Esophagus (tissue), 2 donors: ENCODE data around the gene GLP1R. TPM values are rescaled to one million over a fixed set of nuclear protein-coding genes. Genes with fewer than 3 reads are reported as not detected.

ENCODE experiments used
- H3K27ac ChIP-seq, 2 donors: one replicate each; pipeline ENCODE4 v1.5.1; 2013; ENCODE audit warnings: low read depth in 2 of 2, mild to moderate bottlenecking in 2 of 2, inconsistent platforms in 1 of 2, low read length in 1 of 2, moderate library complexity in 1 of 2
- H3K27me3 ChIP-seq, 2 donors: one replicate each; pipeline ENCODE4 v1.6.1; 2013; ENCODE audit warnings: low read length in 2 of 2, control low read depth in 1 of 2, mild to moderate bottlenecking in 1 of 2; ENCODE audit not compliant: insufficient read depth in 2 of 2, control insufficient read depth in 1 of 2
- H3K36me3 ChIP-seq, 2 donors: one replicate each; pipeline ENCODE4 v1.6.1; 2013; ENCODE audit warnings: low read length in 1 of 2; ENCODE audit not compliant: control insufficient read depth in 2 of 2, insufficient read depth in 2 of 2
- H3K4me1 ChIP-seq, 2 donors: one replicate each; pipeline ENCODE4 v1.6.1; 2013; ENCODE audit warnings: low read length in 1 of 2; ENCODE audit not compliant: control insufficient read depth in 2 of 2, insufficient read depth in 2 of 2
- H3K4me3 ChIP-seq, 2 donors: one replicate each; pipeline ENCODE4 v1.5.1; 2013; ENCODE audit warnings: low read length in 2 of 2, mild to moderate bottlenecking in 2 of 2, low read depth in 1 of 2, moderate library complexity in 1 of 2
- H3K9me3 ChIP-seq, 2 donors: one replicate each; pipeline ENCODE4 v1.6.1; 2013; ENCODE audit warnings: mild to moderate bottlenecking in 2 of 2, low read depth in 1 of 2, low read length in 1 of 2, moderate library complexity in 1 of 2; ENCODE audit not compliant: control insufficient read depth in 2 of 2, insufficient read depth in 1 of 2
- WGBS, 2 donors: extraction: QIAGEN DNeasy Blood & Tissue Kit; methylation state at CpG; one replicate each; pipeline ENCODE4 v1.1.7; 2013; 5-methylcytosine and 5-hydroxymethylcytosine counted together
- polyA plus RNA-seq, 2 donors: library from polyadenylated mRNA; stranded (reverse); fragments of 200-250 nt; gene quantifications; one replicate each; pipeline ENCODE4 v1.2.3, GENCODE V29; 2013
- donor health status: healthy with polysubstance abuse.
- donor health status: Bipolar disorder and iron deficiency.

Gene GLP1R
- polyA plus RNA-seq, 2 donors: not detected

- Histone ChIP-seq H3K36me3 (peaks cover 0 to 7% of the 10 kb centered on the region in 2 donors), H3K27ac (no peak overlapping the region)
Measured at GRCh38 chr6:39108041-39108839, 59.7 kb downstream of the GLP1R start.

GRCh38 chr6:39111280-39111679 lies 62.7 kb downstream of the GLP1R start:
- no peak overlapping the region for H3K27ac ChIP-seq
- H3K36me3 ChIP-seq: peaks cover 0 to 3% of the 10 kb centered on the region in 2 donors
- no peaks in the 10 kb centered on the region for H3K9me3 ChIP-seq
- H3K4me3 ChIP-seq: no peak overlapping the region
- H3K27me3 ChIP-seq: no peaks in the 10 kb centered on the region
- WGBS, 2 donors: 75 to 79% methylated on average over 5 of the region's 5 CpGs
- peaks cover 0 to 3% of the 10 kb centered on the region in 2 donors for H3K4me1 ChIP-seq

More at GRCh38 chr6:39108041-39108839, 59.7 kb downstream of the GLP1R start:
- 87 to 94% methylated on average over 7 of the region's 7 CpGs for WGBS, 2 donors
- H3K9me3 ChIP-seq: no peaks in the 10 kb centered on the region
- H3K4me1 ChIP-seq: no peaks in the 10 kb centered on the region
- H3K27me3 ChIP-seq: no peaks in the 10 kb centered on the region
- no peak overlapping the region for H3K4me3 ChIP-seq

GRCh38 chr6:39113788-39114187 lies 65.2 kb downstream of the GLP1R start:
- H3K36me3 ChIP-seq: peaks cover 0 to 3% of the 10 kb centered on the region in 2 donors
- H3K27ac ChIP-seq: no peak overlapping the region
- peaks cover 0 to 3% of the 10 kb centered on the region in 2 donors for H3K4me1 ChIP-seq
- no peaks in the 10 kb centered on the region for H3K9me3 ChIP-seq
- peak overlapping the region in 1 of 2 donors; percentile 53 for H3K4me3 ChIP-seq
- 80 to 96% methylated on average over 1 of the region's 1 CpG for WGBS, 2 donors
- no peaks in the 10 kb centered on the region for H3K27me3 ChIP-seq

- WGBS, 2 donors: 1 to 2% methylated on average over 11 of the region's 11 CpGs
- Histone ChIP-seq H3K27ac (peak overlapping the region; percentile 95 to 99), H3K36me3 (no peaks in the 10 kb centered on the region), H3K4me3 (peak overlapping the region; percentile 53 to 68), H3K4me1 (peaks cover 0 to 3% of the 10 kb centered on the region in 2 donors), H3K9me3 (no peaks in the 10 kb centered on the region), H3K27me3 (no peaks in the 10 kb centered on the region)
Measured at GRCh38 chr6:39114388-39114703, 65.8 kb downstream of the GLP1R start.

- Histone ChIP-seq H3K27me3 (no peaks in the 10 kb centered on the region), H3K4me3 (peak within 1 kb of the TSS; percentile 53 to 68), H3K27ac (peak within 1 kb of the TSS; percentile 95 to 99), H3K9me3 (no peaks in the 10 kb centered on the region), H3K36me3 (no peaks in the 10 kb centered on the region), H3K4me1 (peaks cover 0 to 3% of the 10 kb centered on the region in 2 donors)
- 1% methylated on average over 67 to 68 of the region's 68 CpGs for WGBS, 2 donors
Measured at GRCh38 chr6:39114704-39115599, 66.4 kb downstream of the GLP1R start, which contains the start of gene SAYSD1. SAYSD1 (minus strand) TSS chr6:39115186; CDS start chr6:39115089, 97 bp downstream.

GRCh38 chr6:39118921-39119320 lies 70.3 kb downstream of the GLP1R start:
- Histone ChIP-seq H3K4me1 (peaks cover 0 to 3% of the 10 kb centered on the region in 2 donors), H3K36me3 (no peaks in the 10 kb centered on the region), H3K4me3 (no peak overlapping the region), H3K9me3 (no peaks in the 10 kb centered on the region), H3K27ac (no peak overlapping the region), H3K27me3 (no peaks in the 10 kb centered on the region)
- 93% methylated on average over 4 of the region's 4 CpGs for WGBS, 2 donors

- no peak overlapping the region for H3K4me3 ChIP-seq
- no peaks in the 10 kb centered on the region for H3K9me3 ChIP-seq
- no peak overlapping the region for H3K27ac ChIP-seq
- no peaks in the 10 kb centered on the region for H3K36me3 ChIP-seq
- H3K27me3 ChIP-seq: no peaks in the 10 kb centered on the region
- H3K4me1 ChIP-seq: no peaks in the 10 kb centered on the region
Measured at GRCh38 chr6:39124114-39124513, 75.5 kb downstream of the GLP1R start.

- Histone ChIP-seq H3K4me3 (no peak overlapping the region), H3K27me3 (no peaks in the 10 kb centered on the region), H3K27ac (no peak overlapping the region), H3K36me3 (no peaks in the 10 kb centered on the region), H3K4me1 (no peaks in the 10 kb centered on the region), H3K9me3 (no peaks in the 10 kb centered on the region)
- 77% methylated on average over 3 of the region's 3 CpGs for WGBS, 2 donors
Measured at GRCh38 chr6:39128106-39128505, 79.5 kb downstream of the GLP1R start.

- Histone ChIP-seq H3K4me3 (no peak overlapping the region), H3K27ac (no peak overlapping the region), H3K36me3 (no peaks in the 10 kb centered on the region), H3K4me1 (no peaks in the 10 kb centered on the region), H3K27me3 (no peaks in the 10 kb centered on the region), H3K9me3 (no peaks in the 10 kb centered on the region)
Measured at GRCh38 chr6:39128832-39129231, 80.3 kb downstream of the GLP1R start.
